GM23338 (cell line): ENCODE data around the gene KCTD18.

Experiments used
- CTCF ChIP-seq, 2 experiments: fragments of 200-600 bp in 1 of 2; sonication (generic) in 1 of 2; conservative IDR thresholded peaks; 2 replicates each; pipeline versions ENCODE4 v1.5.1 to v1.6.1; 2016 to 2017; ENCODE audit warnings: antibody characterized with exemption in 2 of 2, low read depth in 2 of 2, mild to moderate bottlenecking in 2 of 2, moderate library complexity in 1 of 2
- ETS1 ChIP-seq: IDR thresholded peaks from 2 replicates; pipeline ENCODE4 v1.6.1; 2016; ENCODE audit warnings: antibody characterized with exemption
- EZH2 ChIP-seq: fragments of 200-600 bp; sonication (generic); IDR thresholded peaks from one replicate; pipeline ENCODE4 v1.8.0; 2017; ENCODE audit warnings: antibody characterized with exemption, mild to moderate bottlenecking, low read depth; ENCODE audit not compliant: unreplicated experiment
- EZH2phosphoT487 ChIP-seq: fragments of 200-600 bp; sonication (generic); IDR thresholded peaks from one replicate; pipeline ENCODE4 v1.8.1; 2018; ENCODE audit warnings: antibody characterized with exemption; ENCODE audit not compliant: unreplicated experiment
- POLR2AphosphoS5 ChIP-seq: IDR thresholded peaks from 2 replicates; pipeline ENCODE4 v1.6.1; 2016; ENCODE audit warnings: antibody characterized with exemption, low read depth
- REST ChIP-seq: IDR thresholded peaks from one replicate; pipeline ENCODE4 v1.6.1; 2018; ENCODE audit warnings: antibody characterized with exemption; ENCODE audit not compliant: unreplicated experiment
- ZNF114 ChIP-seq: fragments of 250-450 bp; sonication (Bioruptor Pico); IDR thresholded peaks from 2 replicates; pipeline ENCODE4 v1.5.0; 2020; ENCODE audit warnings: mild to moderate bottlenecking, moderate library complexity

- TF ChIP-seq EZH2 (no peak), CTCF (conservative IDR thresholded peaks at IDR 0.05; ENCODE audit: low read depth in 2 of 2) (no peak), REST (no peak), ZNF114 (CRISPR knock-in tag) (no peak), ETS1 (no peak), EZH2phosphoT487 (no peak), POLR2AphosphoS5 (no peak)
Observed at GRCh38 chr2:200492656-200493055, 17.2 kb downstream of the KCTD18 start.
